B cell (primary cell): Measurements from ENCODE around the gene KCNMB2. TPM values are rescaled to one million over a fixed set of nuclear protein-coding genes. Genes with fewer than 3 reads are reported as not detected.

Experiments used
- ATAC-seq: fragments of 200-7000 bp; cut with Tn5 transposase; one replicate; pipeline ENCODE4 v1.10.0; 2021; ENCODE audit warnings: low read depth, mild to moderate bottlenecking, moderate number of reproducible peaks, moderate library complexity
- CTCF ChIA-PET: fragments of 350-600 bp; sonication (Branson Sonifier 250); formaldehyde crosslinking; loops from one replicate; lab custom pipeline; 2021; ENCODE audit warnings: antibody characterized with exemption, inconsistent platforms; lab: Charles Lee
- POLR2A ChIA-PET: fragments of 350-600 bp; sonication (Branson Sonifier 250); formaldehyde crosslinking; loops from one replicate; lab custom pipeline; 2021; ENCODE audit warnings: antibody characterized with exemption; lab: Charles Lee
- DNase-seq: peaks from one replicate; pipeline ENCODE4 v3.0.0; 2013
- H2AFZ ChIP-seq: 2 replicates; pipeline ENCODE4 v1.6.1; 2012; ENCODE audit warnings: mild to moderate bottlenecking, low read depth, low read length; ENCODE audit not compliant: insufficient read depth, poor library complexity, severe bottlenecking
- H3K27ac ChIP-seq, 2 donors: 1 replicate in 1 of 2; 2 replicates in 1 of 2; pipeline ENCODE4 v1.5.1; 2012 to 2013; ENCODE audit warnings: low read length in 2 of 2, mild to moderate bottlenecking in 2 of 2, moderate library complexity in 1 of 2
- H3K27me3 ChIP-seq, 4 experiments: fragments of 200-600 bp in 1 of 4; sonication (generic) in 1 of 4; replicated peaks in 1 of 4; 1 replicate in 2 of 4; 2 replicates in 2 of 4; pipeline versions ENCODE4 v1.6.1 to v1.7.0; 2013 to 2016; ENCODE audit warnings: low read length in 3 of 4, mild to moderate bottlenecking in 2 of 4, mixed read lengths in 1 of 4, moderate library complexity in 1 of 4; ENCODE audit not compliant: insufficient read depth in 4 of 4, control insufficient read depth in 3 of 4; ENCODE audit errors: control extremely low read depth in 1 of 4
- H3K36me3 ChIP-seq, 2 experiments: replicated peaks in 1 of 2; 1 replicate in 1 of 2; 2 replicates in 1 of 2; pipeline versions ENCODE4 v1.6.1 to v1.7.1; 2013; ENCODE audit warnings: low read length in 1 of 2; ENCODE audit not compliant: insufficient read depth in 2 of 2, control insufficient read depth in 1 of 2; ENCODE audit errors: control extremely low read depth in 1 of 2, extremely low read depth in 1 of 2
- H3K4me1 ChIP-seq, 2 donors: fragments of 200-600 bp in 1 of 2; sonication (generic) in 1 of 2; 1 replicate in 1 of 2; 2 replicates in 1 of 2; pipeline versions ENCODE4 v1.5.1 to v1.6.1; 2013 to 2017; ENCODE audit warnings: low read length in 2 of 2; ENCODE audit not compliant: control insufficient read depth in 2 of 2, insufficient read depth in 2 of 2
- H3K4me2 ChIP-seq: replicated peaks from 2 replicates; pipeline ENCODE3; 2012; ENCODE audit warnings: mild to moderate bottlenecking, low read depth, low read length; ENCODE audit not compliant: poor library complexity, severe bottlenecking
- H3K4me3 ChIP-seq, 5 experiments: fragments of 200-600 bp in 1 of 5; sonication (generic) in 1 of 5; 1 replicate in 3 of 5; 2 replicates in 2 of 5; pipeline versions ENCODE4 v1.5.1 to v1.7.0; 2011 to 2016; ENCODE audit warnings: low read length in 4 of 5, mild to moderate bottlenecking in 4 of 5, low read depth in 2 of 5, control low read depth in 1 of 5, moderate library complexity in 1 of 5; ENCODE audit not compliant: insufficient read depth in 1 of 5; ENCODE audit errors: control extremely low read depth in 1 of 5, extremely low read depth in 1 of 5
- H3K79me2 ChIP-seq: fragments of 200-600 bp; sonication (generic); one replicate; pipeline ENCODE4 v1.6.0; 2016; ENCODE audit warnings: low read length; ENCODE audit not compliant: control insufficient read depth, insufficient read depth
- H3K9ac ChIP-seq: fragments of 200-600 bp; sonication (generic); 2 replicates; pipeline ENCODE4 v1.6.1; 2017; ENCODE audit warnings: mild to moderate bottlenecking, low read length, moderate library complexity
- H3K9me3 ChIP-seq, 3 donors: one replicate each; pipeline versions ENCODE4 v1.6.1 to v1.7.1; 2013; ENCODE audit warnings: low read length in 2 of 3; ENCODE audit not compliant: control insufficient read depth in 2 of 3, insufficient read depth in 1 of 3; ENCODE audit errors: control extremely low read depth in 1 of 3
- H4K20me1 ChIP-seq: 2 replicates; pipeline ENCODE4 v1.6.0; 2012; ENCODE audit warnings: mild to moderate bottlenecking, low read length; ENCODE audit not compliant: insufficient read depth, control insufficient read depth, poor library complexity, severe bottlenecking
- H3K27ac Mint-ChIP-seq: one replicate; pipeline ENCODE4 v1.8.0; 2021; ENCODE audit warnings: mixed read lengths
- H3K27me3 Mint-ChIP-seq: one replicate; pipeline ENCODE4 v1.8.0; 2021; ENCODE audit warnings: mixed read lengths
- H3K4me1 Mint-ChIP-seq: one replicate; pipeline ENCODE4 v1.8.0; 2021; ENCODE audit warnings: mixed read lengths
- H3K4me3 Mint-ChIP-seq: one replicate; pipeline ENCODE4 v1.8.0; 2021; ENCODE audit warnings: mixed read lengths
- H3K9me3 Mint-ChIP-seq: one replicate; pipeline ENCODE4 v1.8.0; 2022; ENCODE audit warnings: mixed read lengths; ENCODE audit not compliant: insufficient read depth
- EZH2 ChIP-seq: IDR thresholded peaks from 2 replicates; pipeline ENCODE4 v1.6.1; 2012; ENCODE audit warnings: borderline replicate concordance, low read depth, mild to moderate bottlenecking, moderate library complexity, low read length; ENCODE audit not compliant: insufficient read depth, poor library complexity, severe bottlenecking
- WGBS: methylation state at CpG from one replicate; pipeline ENCODE4 v1.1.5; 2013; ENCODE audit warnings: missing lambda C conversion rate; ENCODE audit not compliant: insufficient coverage; 5-methylcytosine and 5-hydroxymethylcytosine counted together
- intact Hi-C: fragments of 100-400 bp; cut with micrococcal nuclease; formaldehyde crosslinking; loops from one replicate; pipeline ENCODE4 v1.10.0; 2022
- polyA plus RNA-seq: library from polyadenylated mRNA; depleted of rRNA; stranded (reverse); fragments of >200 nt; gene quantifications from 2 replicates; pipeline ENCODE4 v1.2.3, GENCODE V29; 2012
- total RNA-seq, 2 donors: library from RNA; stranded (reverse); fragments of 120-200 nt in 1 of 2; gene quantifications; 1 replicate in 1 of 2; 2 replicates in 1 of 2; pipeline versions ENCODE4 v1.2.3 to v1.2.4, GENCODE V29; 2013 to 2022
- TF ChIP-seq, protein P1 (sequence below): fragments of 200-600 bp; IDR thresholded peaks from one replicate; pipeline ENCODE4 v1.8.0; 2022; ENCODE audit warnings: antibody characterized with exemption, mild to moderate bottlenecking

The KCNMB2 gene
- total and polyA plus RNA-seq, 2 donors (not counting 1 experiment from before 2014, with no cell fraction given): not detected

DNA sequence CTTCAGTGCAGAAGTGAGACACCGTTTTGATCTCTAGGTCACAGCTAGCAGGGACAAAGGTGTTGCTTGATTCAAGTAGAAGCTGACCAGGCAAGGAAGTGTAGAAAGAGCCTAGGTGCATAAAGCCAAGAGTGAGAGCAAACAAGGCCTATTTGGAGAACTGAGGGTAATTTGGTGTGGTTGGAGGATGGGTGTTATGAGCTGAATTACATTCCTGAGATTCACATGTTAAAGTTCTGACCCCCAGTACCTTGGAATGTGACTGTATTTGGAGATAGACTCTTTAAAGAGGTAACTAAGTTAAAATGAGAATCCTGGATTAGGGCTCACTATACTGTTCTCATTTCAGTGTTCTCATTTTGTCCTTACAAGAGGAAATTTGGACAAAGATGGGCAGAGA lies 344.0 kb downstream of the KCNMB2 start:
- no peak overlapping the region for H3K27ac Mint-ChIP-seq
- no peak overlapping the region for H2AFZ ChIP-seq
- intact Hi-C loops: no loop called here
- no peak overlapping the region for H3K4me3 Mint-ChIP-seq
- ATAC-seq (no peak), DNase-seq (no peak)
- H3K79me2 ChIP-seq: no peaks in the 10 kb centered on the region
- TF ChIP-seq EZH2: no peak
- TF ChIP-seq, protein P1, sequence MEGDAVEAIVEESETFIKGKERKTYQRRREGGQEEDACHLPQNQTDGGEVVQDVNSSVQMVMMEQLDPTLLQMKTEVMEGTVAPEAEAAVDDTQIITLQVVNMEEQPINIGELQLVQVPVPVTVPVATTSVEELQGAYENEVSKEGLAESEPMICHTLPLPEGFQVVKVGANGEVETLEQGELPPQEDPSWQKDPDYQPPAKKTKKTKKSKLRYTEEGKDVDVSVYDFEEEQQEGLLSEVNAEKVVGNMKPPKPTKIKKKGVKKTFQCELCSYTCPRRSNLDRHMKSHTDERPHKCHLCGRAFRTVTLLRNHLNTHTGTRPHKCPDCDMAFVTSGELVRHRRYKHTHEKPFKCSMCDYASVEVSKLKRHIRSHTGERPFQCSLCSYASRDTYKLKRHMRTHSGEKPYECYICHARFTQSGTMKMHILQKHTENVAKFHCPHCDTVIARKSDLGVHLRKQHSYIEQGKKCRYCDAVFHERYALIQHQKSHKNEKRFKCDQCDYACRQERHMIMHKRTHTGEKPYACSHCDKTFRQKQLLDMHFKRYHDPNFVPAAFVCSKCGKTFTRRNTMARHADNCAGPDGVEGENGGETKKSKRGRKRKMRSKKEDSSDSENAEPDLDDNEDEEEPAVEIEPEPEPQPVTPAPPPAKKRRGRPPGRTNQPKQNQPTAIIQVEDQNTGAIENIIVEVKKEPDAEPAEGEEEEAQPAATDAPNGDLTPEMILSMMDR: no peak
- ChIA-PET POLR2A (no interaction called here), CTCF (no interaction called here)
- H3K4me1 ChIP-seq: no peaks in the 10 kb centered on the region
- H3K9ac ChIP-seq: no peak overlapping the region
- WGBS: 64% methylated on average over 1 of the region's 1 CpG
- no peaks in the 10 kb centered on the region for H3K27me3 ChIP-seq
- no peaks in the 10 kb centered on the region for H3K9me3 ChIP-seq
- H3K27me3 Mint-ChIP-seq: peaks cover 12% of the 10 kb centered on the region
- H3K27ac ChIP-seq: no peak overlapping the region
- H4K20me1 ChIP-seq: no peaks in the 10 kb centered on the region
- H3K4me1 Mint-ChIP-seq: no peaks in the 10 kb centered on the region
- no peaks in the 10 kb centered on the region for H3K9me3 Mint-ChIP-seq
- H3K4me3 ChIP-seq: no peak overlapping the region
- no peak overlapping the region for H3K4me2 ChIP-seq
- no peaks in the 10 kb centered on the region for H3K36me3 ChIP-seq
